Measurements from ENCODE around the gene TOR1A. TPM values are rescaled to one million over a fixed set of nuclear protein-coding genes. Genes with fewer than 3 reads are reported as not detected.

The TOR1A gene
- total RNA-seq, 1 donor from 2014 or later, result 29.5 TPM

GRCh38 chr9:129841071-129841470 is 17.1 kb upstream of the TOR1A start:
- peaks cover 33% of the 10 kb centered on the region for H3K4me1 Mint-ChIP-seq
- ChIA-PET CTCF (no interaction called here), POLR2A (no interaction called here)
- H3K4me3 Mint-ChIP-seq, result no peak overlapping the region
- intact Hi-C loops (cut with micrococcal nuclease), result no loop called here
- no peak for DNase-seq
- peaks cover 2% of the 10 kb centered on the region for H3K36me3 Mint-ChIP-seq (ENCODE audit: low read depth)
- H3K27ac Mint-ChIP-seq, result no peak overlapping the region
- TF ChIP-seq, protein P1, sequence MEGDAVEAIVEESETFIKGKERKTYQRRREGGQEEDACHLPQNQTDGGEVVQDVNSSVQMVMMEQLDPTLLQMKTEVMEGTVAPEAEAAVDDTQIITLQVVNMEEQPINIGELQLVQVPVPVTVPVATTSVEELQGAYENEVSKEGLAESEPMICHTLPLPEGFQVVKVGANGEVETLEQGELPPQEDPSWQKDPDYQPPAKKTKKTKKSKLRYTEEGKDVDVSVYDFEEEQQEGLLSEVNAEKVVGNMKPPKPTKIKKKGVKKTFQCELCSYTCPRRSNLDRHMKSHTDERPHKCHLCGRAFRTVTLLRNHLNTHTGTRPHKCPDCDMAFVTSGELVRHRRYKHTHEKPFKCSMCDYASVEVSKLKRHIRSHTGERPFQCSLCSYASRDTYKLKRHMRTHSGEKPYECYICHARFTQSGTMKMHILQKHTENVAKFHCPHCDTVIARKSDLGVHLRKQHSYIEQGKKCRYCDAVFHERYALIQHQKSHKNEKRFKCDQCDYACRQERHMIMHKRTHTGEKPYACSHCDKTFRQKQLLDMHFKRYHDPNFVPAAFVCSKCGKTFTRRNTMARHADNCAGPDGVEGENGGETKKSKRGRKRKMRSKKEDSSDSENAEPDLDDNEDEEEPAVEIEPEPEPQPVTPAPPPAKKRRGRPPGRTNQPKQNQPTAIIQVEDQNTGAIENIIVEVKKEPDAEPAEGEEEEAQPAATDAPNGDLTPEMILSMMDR (IDR thresholded peaks at IDR 0.05), result no peak
- H3K9me3 Mint-ChIP-seq, result no peaks in the 10 kb centered on the region
- no peak for ATAC-seq (ENCODE audit: low read depth)
- no peaks in the 10 kb centered on the region for H3K27me3 Mint-ChIP-seq

DNA sequence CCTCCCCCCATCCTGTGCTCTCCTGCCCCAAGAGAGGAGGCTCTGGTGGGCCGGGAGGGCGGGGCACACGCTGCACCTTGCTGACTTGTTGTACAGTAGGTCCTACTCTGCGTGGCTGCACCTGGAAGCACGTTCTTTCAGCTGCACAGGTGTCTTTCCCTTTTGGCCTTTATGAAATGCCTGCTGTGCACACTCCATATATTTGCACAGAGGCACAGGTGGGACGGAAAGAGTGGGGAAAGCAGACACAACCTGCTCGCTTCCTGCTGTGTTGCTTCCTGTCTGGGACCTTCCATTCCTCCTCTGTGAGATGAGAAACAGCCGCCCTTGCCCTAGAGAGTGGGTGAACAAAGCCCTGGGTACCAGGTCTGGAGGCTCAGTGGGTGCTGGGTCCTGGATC is 16.1 kb upstream of the TOR1A start:
- TF ChIP-seq, protein P1 (IDR thresholded peaks at IDR 0.05), result no peak
- ChIA-PET CTCF (no interaction called here), POLR2A (no interaction called here)
- ATAC-seq (ENCODE audit: low read depth), result no peak
- no peak overlapping the region for H3K4me3 Mint-ChIP-seq
- no peak overlapping the region for H3K27ac Mint-ChIP-seq
- peaks cover 5% of the 10 kb centered on the region for H3K36me3 Mint-ChIP-seq (ENCODE audit: low read depth)
- intact Hi-C loops (cut with micrococcal nuclease), result no loop called here
- no peaks in the 10 kb centered on the region for H3K27me3 Mint-ChIP-seq
- H3K9me3 Mint-ChIP-seq, result no peaks in the 10 kb centered on the region
- DNase-seq, result no peak
- peaks cover 32% of the 10 kb centered on the region for H3K4me1 Mint-ChIP-seq

GRCh38 chr9:129839324-129840023 is 15.5 kb upstream of the TOR1A start:
- H3K27me3 Mint-ChIP-seq, result no peaks in the 10 kb centered on the region
- ChIA-PET POLR2A (interaction anchor here (0.6 kb wide), 1 partner anchor 86 kb away, joined by 8 read pairs; no protein-coding TSS in a partner anchor), CTCF (no interaction called here)
- no peaks in the 10 kb centered on the region for H3K9me3 Mint-ChIP-seq
- H3K27ac Mint-ChIP-seq, result no peak overlapping the region
- H3K4me3 Mint-ChIP-seq, result no peak overlapping the region
- TF ChIP-seq, protein P1 (IDR thresholded peaks at IDR 0.05), result no peak
- H3K36me3 Mint-ChIP-seq (ENCODE audit: low read depth), result peaks cover 8% of the 10 kb centered on the region
- intact Hi-C loops (cut with micrococcal nuclease), result loop anchor here (5.0 kb wide), 1 partner anchor 203 kb away; the partner anchor contains the start of gene FNBP1
- DNase-seq (no peak), ATAC-seq (ENCODE audit: low read depth) (no peak)
- H3K4me1 Mint-ChIP-seq, result peaks cover 36% of the 10 kb centered on the region

DNA sequence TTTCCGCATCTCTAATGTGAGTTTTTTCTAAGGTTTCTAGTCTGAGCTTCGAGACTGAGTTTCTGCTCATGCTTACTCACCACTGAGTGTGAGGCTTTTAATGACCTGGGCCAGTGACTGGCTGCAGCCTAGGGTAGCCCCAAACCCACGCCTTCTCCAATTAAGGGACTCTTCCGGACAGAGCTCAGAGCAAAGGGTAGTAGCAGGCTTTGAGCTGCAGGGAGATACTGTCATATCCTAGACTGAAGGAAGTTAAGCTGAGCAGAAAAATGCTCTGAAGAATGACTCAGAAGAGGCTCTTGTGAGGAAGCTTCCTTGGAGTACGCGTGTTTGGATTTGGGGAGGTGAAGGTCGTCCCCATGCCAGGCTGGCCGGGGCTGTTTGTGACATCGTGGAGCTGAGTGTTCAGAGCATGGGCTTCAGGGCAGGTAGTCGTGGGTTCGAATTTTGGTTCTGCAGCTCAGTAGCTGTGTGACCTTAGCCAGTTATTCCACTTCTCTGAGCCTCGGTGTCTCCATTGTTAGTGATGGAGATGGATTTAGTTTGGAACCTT is 14.8 kb upstream of the TOR1A start:
- ChIA-PET POLR2A (interaction anchor here (0.6 kb wide), 2 partner anchors 71 to 87 kb away, joined by 4 to 8 read pairs; no protein-coding TSS in a partner anchor), CTCF (no interaction called here)
- Mint-ChIP-seq H3K4me3 (no peak overlapping the region), H3K9me3 (no peaks in the 10 kb centered on the region), H3K36me3 (ENCODE audit: low read depth) (peaks cover 10% of the 10 kb centered on the region), H3K4me1 (peaks cover 43% of the 10 kb centered on the region), H3K27ac (no peak overlapping the region), H3K27me3 (no peaks in the 10 kb centered on the region)
- ATAC-seq (ENCODE audit: low read depth), result no peak
- TF ChIP-seq, protein P1 (IDR thresholded peaks at IDR 0.05), result no peak
- DNase-seq, result no peak
- intact Hi-C loops (cut with micrococcal nuclease), result loop anchor here (5.0 kb wide), 1 partner anchor 204 kb away; the partner anchor contains the start of gene FNBP1

GRCh38 chr9:129836311-129837007 is 12.5 kb upstream of the TOR1A start:
- ChIA-PET CTCF (interaction anchor here (3.0 kb wide), 1 partner anchor 49 kb away, joined by 13 read pairs; no protein-coding TSS in a partner anchor), POLR2A (interaction anchor here (1.2 to 3.5 kb wide), 4 partner anchors 14 to 292 kb away, joined by 3 to 28 read pairs (median 7); no protein-coding TSS in a partner anchor)
- peak overlapping the region; percentile 92 for H3K4me3 Mint-ChIP-seq
- H3K4me1 Mint-ChIP-seq, result peaks cover 49% of the 10 kb centered on the region
- no peaks in the 10 kb centered on the region for H3K9me3 Mint-ChIP-seq
- DNase-seq (peak; percentile 30), ATAC-seq (ENCODE audit: low read depth) (no peak)
- no peaks in the 10 kb centered on the region for H3K27me3 Mint-ChIP-seq
- H3K36me3 Mint-ChIP-seq (ENCODE audit: low read depth), result peaks cover 22% of the 10 kb centered on the region
- H3K27ac Mint-ChIP-seq, result peak overlapping the region; percentile 88
- intact Hi-C loops (cut with micrococcal nuclease), result loop anchor here (1.0 to 5.0 kb wide), 2 partner anchors 206 to 263 kb away; partner anchors contain the start of gene FNBP1
- TF ChIP-seq, protein P1 (IDR thresholded peaks at IDR 0.05), result no peak
